Neuronal stem cell (in vitro differentiated cells): ENCODE measurements around the gene ZNF71. TPM values are rescaled to one million over a fixed set of nuclear protein-coding genes. Genes with fewer than 3 reads are reported as not detected.

ENCODE experiments used
- DNase-seq: peaks from one replicate; pipeline ENCODE4 v3.0.0-alpha.2; 2013; ENCODE audit warnings: low spot score
- H2AFZ ChIP-seq: one replicate; pipeline ENCODE4 v1.6.1; 2013; ENCODE audit warnings: mild to moderate bottlenecking, low read length, inconsistent platforms
- H2AK5ac ChIP-seq: 2 replicates; pipeline ENCODE4 v1.6.1; 2013; ENCODE audit warnings: low read depth, mild to moderate bottlenecking, inconsistent platforms, low read length, moderate library complexity, mixed read lengths
- H2BK120ac ChIP-seq: 2 replicates; pipeline ENCODE4 v1.6.1; 2013; ENCODE audit warnings: low read depth, mild to moderate bottlenecking, inconsistent platforms, low read length, moderate library complexity, mixed read lengths
- H2BK12ac ChIP-seq: one replicate; pipeline ENCODE4 v1.6.1; 2013; ENCODE audit warnings: low read length, inconsistent platforms
- H2BK15ac ChIP-seq: 2 replicates; pipeline ENCODE4 v1.6.1; 2013; ENCODE audit warnings: mild to moderate bottlenecking, low read length, inconsistent platforms, mixed read lengths
- H2BK5ac ChIP-seq: one replicate; pipeline ENCODE4 v1.6.1; 2013; ENCODE audit warnings: inconsistent platforms, mild to moderate bottlenecking, low read length, moderate library complexity
- H3K14ac ChIP-seq: one replicate; pipeline ENCODE4 v1.6.1; 2013; ENCODE audit warnings: low read length, inconsistent platforms
- H3K18ac ChIP-seq: 2 replicates; pipeline ENCODE4 v1.6.1; 2013; ENCODE audit warnings: low read length, inconsistent platforms
- H3K23ac ChIP-seq: 2 replicates; pipeline ENCODE4 v1.6.1; 2013; ENCODE audit warnings: low read depth, mild to moderate bottlenecking, mixed read lengths, low read length, inconsistent platforms; ENCODE audit not compliant: poor library complexity
- H3K27ac ChIP-seq: replicated peaks from 3 replicates; pipeline ENCODE4 v1.5.1; 2013; ENCODE audit warnings: low read length, inconsistent platforms
- H3K27me3 ChIP-seq, 3 experiments: 2 replicates each; pipeline ENCODE4 v1.6.1; 2013; ENCODE audit warnings: low read length in 3 of 3, mild to moderate bottlenecking in 2 of 3, inconsistent platforms in 1 of 3, low read depth in 1 of 3, mixed read lengths in 1 of 3, moderate library complexity in 1 of 3; ENCODE audit not compliant: control insufficient read depth in 3 of 3, insufficient read depth in 3 of 3
- H3K36me3 ChIP-seq, 2 donors: replicated peaks in 1 of 2; 2 replicates each; pipeline ENCODE4 v1.6.1; 2013; ENCODE audit warnings: low read length in 2 of 2; ENCODE audit not compliant: control insufficient read depth in 2 of 2, insufficient read depth in 2 of 2
- H3K4ac ChIP-seq: 2 replicates; pipeline ENCODE4 v1.6.1; 2013; ENCODE audit warnings: inconsistent platforms, mild to moderate bottlenecking, low read length, moderate library complexity
- H3K4me1 ChIP-seq, 2 donors: 1 replicate in 1 of 2; 2 replicates in 1 of 2; pipeline ENCODE4 v1.6.1; 2013; ENCODE audit warnings: low read length in 2 of 2, low read depth in 1 of 2; ENCODE audit not compliant: control insufficient read depth in 2 of 2, insufficient read depth in 1 of 2
- H3K4me2 ChIP-seq: one replicate; pipeline ENCODE4 v1.6.1; 2013; ENCODE audit warnings: mild to moderate bottlenecking, low read length, inconsistent platforms; ENCODE audit not compliant: insufficient read depth, poor library complexity, severe bottlenecking
- H3K4me3 ChIP-seq, 2 donors: 2 replicates each; pipeline ENCODE4 v1.5.1; 2013; ENCODE audit warnings: low read length in 2 of 2, mild to moderate bottlenecking in 2 of 2, inconsistent platforms in 1 of 2, moderate library complexity in 1 of 2
- H3K79me1 ChIP-seq: one replicate; pipeline ENCODE4 v1.6.1; 2013; ENCODE audit warnings: low read depth, mild to moderate bottlenecking, inconsistent platforms, low read length, moderate library complexity
- H3K9ac ChIP-seq: one replicate; pipeline ENCODE4 v1.6.1; 2013; ENCODE audit warnings: mild to moderate bottlenecking, low read depth, low read length, inconsistent platforms; ENCODE audit not compliant: poor library complexity
- H3K9me3 ChIP-seq, 2 donors: replicated peaks in 1 of 2; 2 replicates each; pipeline versions ENCODE3 to v1.6.1; 2013; ENCODE audit warnings: low read length in 2 of 2, mild to moderate bottlenecking in 2 of 2, inconsistent platforms in 1 of 2, low read depth in 1 of 2, mixed read lengths in 1 of 2, moderate library complexity in 1 of 2; ENCODE audit not compliant: control insufficient read depth in 2 of 2, insufficient read depth in 1 of 2
- H4K8ac ChIP-seq: one replicate; pipeline ENCODE4 v1.6.1; 2013; ENCODE audit warnings: low read depth, mild to moderate bottlenecking, inconsistent platforms, low read length, moderate library complexity
- H4K91ac ChIP-seq: one replicate; pipeline ENCODE4 v1.6.1; 2013; ENCODE audit warnings: low read length, low read depth, mild to moderate bottlenecking, inconsistent platforms; ENCODE audit not compliant: poor library complexity
- WGBS, 2 donors: extraction: QIAGEN DNeasy Blood & Tissue Kit; methylation state at CpG; one replicate each; pipeline ENCODE4 v1.1.7; 2013; ENCODE audit warnings: missing lambda C conversion rate in 2 of 2, mixed read lengths in 1 of 2; ENCODE audit not compliant: insufficient read length in 2 of 2, insufficient replicate concordance in 1 of 2; ENCODE audit errors: extremely low coverage in 2 of 2; 5-methylcytosine and 5-hydroxymethylcytosine counted together
- polyA plus RNA-seq, 2 experiments: library from polyadenylated mRNA; stranded (reverse); fragments of 200-250 nt; gene quantifications; one replicate each; pipeline ENCODE4 v1.2.3, GENCODE V29; 2013

ZNF71 gene
- polyA plus RNA-seq (2013, experiment 1 of 2) = 12.7 TPM
- polyA plus RNA-seq (2013, experiment 2 of 2) = 12.8 TPM

- peak; percentile 87 for DNase-seq
- Histone ChIP-seq H2AFZ (peak within 1 kb of the TSS; percentile 95), H3K9me3 (peaks cover 14 to 57% of the 10 kb centered on the region in 2 donors), H3K4me3 (peak within 1 kb of the TSS; percentile 88 to 96), H2BK15ac (no peak within 1 kb of the TSS), H3K23ac (peak within 1 kb of the TSS; percentile 44), H3K27ac (no peak within 1 kb of the TSS), H4K8ac (peak within 1 kb of the TSS; percentile 45), H2BK12ac (peak within 1 kb of the TSS; percentile 47), H3K18ac (peak within 1 kb of the TSS; percentile 97), H3K27me3 (no peaks in the 10 kb centered on the region), H2BK120ac (no peak within 1 kb of the TSS), H3K36me3 (peaks cover 0 to 30% of the 10 kb centered on the region in 2 donors), H2AK5ac (no peak within 1 kb of the TSS), H3K4ac (peak within 1 kb of the TSS; percentile 41), H3K9ac (peak within 1 kb of the TSS; percentile 99), H3K14ac (peak within 1 kb of the TSS; percentile 95), H3K4me1 (peaks cover 0 to 3% of the 10 kb centered on the region in 2 donors), H2BK5ac (no peak within 1 kb of the TSS), H4K91ac (peak within 1 kb of the TSS; percentile 82), H3K79me1 (peaks cover 10% of the 10 kb centered on the region), H3K4me2 (peak within 1 kb of the TSS; percentile 68)
- 100% methylated on average over 1 of the region's 52 CpGs; no CpG with 5 or more reads in 1 of the 2 donors for WGBS, 2 donors
Observed at GRCh38 chr19:56594783-56595547, at the start of gene ZNF71. TSS of gene ZNF71 (plus strand) at chr19:56595302. CDS start at chr19:56601559, 6,257 bp downstream.

- Histone ChIP-seq H3K9me3 (peaks cover 23 to 94% of the 10 kb centered on the region in 2 donors), H2BK15ac (no peak overlapping the region), H3K36me3 (peaks cover 26 to 94% of the 10 kb centered on the region in 2 donors), H3K79me1 (no peaks in the 10 kb centered on the region), H3K4ac (no peak overlapping the region), H3K27ac (no peak overlapping the region), H3K18ac (no peak overlapping the region), H3K4me3 (no peak overlapping the region), H3K23ac (no peak overlapping the region), H2AFZ (no peak overlapping the region), H3K27me3 (no peaks in the 10 kb centered on the region), H4K8ac (no peak overlapping the region), H2BK12ac (no peak overlapping the region), H4K91ac (no peak overlapping the region), H2BK5ac (no peak overlapping the region), H3K14ac (no peak overlapping the region), H3K4me2 (no peak overlapping the region), H3K4me1 (no peaks in the 10 kb centered on the region), H2AK5ac (no peak overlapping the region), H2BK120ac (no peak overlapping the region), H3K9ac (no peak overlapping the region)
- no peak for DNase-seq
- WGBS, 2 donors = no CpG with 5 or more reads among the region's 6 CpGs
Observed at GRCh38 chr19:56547535-56547934, 47.6 kb upstream of the ZNF71 start.

GRCh38 chr19:56554272-56554869, 40.7 kb upstream of the ZNF71 start:
- no peaks in the 10 kb centered on the region for H3K79me1 ChIP-seq
- no peak overlapping the region for H2BK5ac ChIP-seq
- no peak overlapping the region for H2BK120ac ChIP-seq
- no peak overlapping the region for H4K91ac ChIP-seq
- H3K4ac ChIP-seq = no peak overlapping the region
- no peak overlapping the region for H2AFZ ChIP-seq
- DNase-seq = no peak
- no CpG with 5 or more reads among the region's 6 CpGs for WGBS, 2 donors
- H3K4me3 ChIP-seq = no peak overlapping the region
- H2BK15ac ChIP-seq = no peak overlapping the region
- H3K36me3 ChIP-seq = peaks cover 22 to 68% of the 10 kb centered on the region in 2 donors
- no peak overlapping the region for H2AK5ac ChIP-seq
- H4K8ac ChIP-seq = no peak overlapping the region
- no peak overlapping the region for H3K23ac ChIP-seq
- no peak overlapping the region for H3K27ac ChIP-seq
- H3K18ac ChIP-seq = no peak overlapping the region
- no peak overlapping the region for H3K14ac ChIP-seq
- H3K4me2 ChIP-seq = no peak overlapping the region
- H3K9ac ChIP-seq = no peak overlapping the region
- H2BK12ac ChIP-seq = no peak overlapping the region
- H3K9me3 ChIP-seq = peaks cover 32 to 91% of the 10 kb centered on the region in 2 donors
- H3K27me3 ChIP-seq = no peaks in the 10 kb centered on the region
- H3K4me1 ChIP-seq = no peaks in the 10 kb centered on the region

DNA sequence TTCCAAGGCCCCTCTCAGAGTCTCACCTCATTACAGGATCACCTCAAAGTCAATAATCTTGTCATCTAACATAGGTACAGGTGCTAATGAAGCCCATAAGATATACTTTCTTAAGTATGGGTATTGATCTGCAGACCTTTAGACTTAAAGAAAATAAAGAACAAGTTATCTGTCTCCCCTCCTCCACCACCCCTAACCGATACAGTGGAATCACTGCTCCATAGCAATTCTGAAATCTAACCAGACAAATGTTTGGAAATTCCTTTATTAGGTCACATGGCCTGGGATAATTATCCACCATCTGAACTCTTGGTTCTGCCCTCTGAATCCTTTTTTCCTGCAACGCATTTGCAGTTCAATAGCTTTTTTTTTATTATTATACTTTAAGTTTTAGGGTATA, 32.3 kb upstream of the ZNF71 start:
- no peak for DNase-seq
- Histone ChIP-seq H3K4me1 (peaks cover 0 to under 1% of the 10 kb centered on the region in 2 donors), H4K91ac (no peak overlapping the region), H4K8ac (no peak overlapping the region), H3K4me3 (no peak overlapping the region), H3K36me3 (no peaks in the 10 kb centered on the region), H2BK12ac (no peak overlapping the region), H2BK15ac (no peak overlapping the region), H2AFZ (no peak overlapping the region), H3K4ac (no peak overlapping the region), H2BK5ac (no peak overlapping the region), H3K14ac (no peak overlapping the region), H3K23ac (no peak overlapping the region), H3K79me1 (no peaks in the 10 kb centered on the region), H3K18ac (no peak overlapping the region), H3K9ac (no peak overlapping the region), H2BK120ac (no peak overlapping the region), H3K4me2 (no peak overlapping the region), H3K9me3 (peaks cover 7 to 73% of the 10 kb centered on the region in 2 donors), H3K27me3 (no peaks in the 10 kb centered on the region), H3K27ac (no peak overlapping the region), H2AK5ac (no peak overlapping the region)
- no CpG with 5 or more reads among the region's 2 CpGs for WGBS, 2 donors
